ENCODE results near the gene CHAF1A. TPM values are rescaled to one million over a fixed set of nuclear protein-coding genes. Genes with fewer than 3 reads are reported as not detected.

The CHAF1A gene
- total and polyA plus RNA-seq, 2 experiments from 2014 or later, result 113 to 125 TPM

DNA sequence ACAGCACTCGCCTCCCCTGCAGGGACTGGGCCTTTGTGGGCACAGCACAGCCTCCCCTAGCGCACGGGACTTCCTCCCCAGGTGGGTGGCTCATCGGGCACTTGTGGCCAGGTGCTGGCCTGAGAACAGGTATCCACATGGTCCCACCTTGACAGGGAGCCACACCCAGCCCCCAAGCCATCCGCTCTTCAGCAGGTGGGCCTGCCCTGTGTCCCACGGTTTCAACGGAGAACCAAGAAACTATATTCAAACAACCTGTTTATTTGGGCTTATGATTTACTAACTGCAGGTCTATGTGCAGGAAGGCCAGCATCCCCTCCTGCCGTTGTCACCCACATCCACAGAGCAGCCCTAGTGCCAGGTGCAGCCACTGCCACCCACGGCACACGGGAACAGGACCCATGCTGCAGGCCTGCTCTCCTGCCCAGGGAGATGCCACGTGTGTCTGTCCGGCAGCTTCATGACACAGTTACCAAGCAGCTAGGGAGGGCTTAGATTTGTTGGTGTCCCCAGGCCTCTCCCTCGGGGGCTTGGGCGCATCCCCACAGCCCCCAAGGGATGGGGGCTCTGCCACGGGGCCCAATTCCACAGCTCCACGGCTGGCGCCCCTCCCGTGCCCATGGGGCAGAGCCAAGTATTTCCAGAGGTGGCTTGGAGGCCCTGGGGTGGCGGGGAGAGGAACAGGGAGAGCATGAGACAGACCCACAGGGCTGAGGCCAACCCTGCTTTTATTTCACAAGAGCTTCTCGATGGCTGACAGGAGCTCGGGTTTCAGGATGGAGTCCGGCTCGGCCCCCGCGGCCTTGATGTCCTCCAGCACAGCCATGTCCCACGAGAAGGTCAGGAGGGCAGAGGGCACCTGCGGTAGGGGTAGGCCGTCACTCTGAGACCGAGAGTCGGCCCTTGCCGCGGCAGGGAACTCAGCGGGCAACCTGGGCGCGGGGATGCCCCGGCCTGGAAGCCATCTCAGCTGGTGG, 42.6 kb downstream of the CHAF1A start:
- Histone ChIP-seq H3K4me2 (no peak overlapping the region), H3F3A (replicated peaks; ENCODE audit: low read depth) (peaks cover 24% of the 10 kb centered on the region; the same call in 1 of the 2 replicates), H3K9me2 (ENCODE audit: insufficient read depth) (no peaks in the 10 kb centered on the region), H3K36me3 (ENCODE audit: insufficient read depth) (peaks cover 5% of the 10 kb centered on the region), H2AFZ (no peak overlapping the region), H3K4me1 (ENCODE audit: insufficient read depth) (no peaks in the 10 kb centered on the region), H4K20me1 (replicated peaks; ENCODE audit: insufficient read depth) (peaks cover 24% of the 10 kb centered on the region), H3K27ac (ENCODE audit: low read depth) (peak overlapping the region; percentile 26; the same call in 1 of the 2 replicates), H3K79me2 (replicated peaks; ENCODE audit: insufficient read depth) (no peaks in the 10 kb centered on the region), H3K4me3 (no peak overlapping the region), H3K27me3 (ENCODE audit: insufficient read depth) (no peaks in the 10 kb centered on the region)
- H3K9me3 Mint-ChIP-seq, result no peaks in the 10 kb centered on the region; the same call in 1 of the 3 replicates
- peaks cover 13% of the 10 kb centered on the region; the same call in 2 of the 3 replicates for H3K4me1 Mint-ChIP-seq
- H3K27ac Mint-ChIP-seq, result no peak overlapping the region; the same call in 1 of the 2 replicates
- ATAC-seq (no peak), DNase-seq (ENCODE audit: low spot score) (no peak)
- H3K4me3 Mint-ChIP-seq, result peak overlapping the region; percentile 17; the same call in 1 of the 3 replicates
- no peak for TF ChIP-seq CTCF (conservative IDR thresholded peaks at IDR 0.05; ENCODE audit: low read depth in 2 of 2)
- no peak for TF ChIP-seq CREB1 (CRISPR knock-in tag; IDR thresholded peaks at IDR 0.05; ENCODE audit: low read depth)
- TF ChIP-seq, protein P1, sequence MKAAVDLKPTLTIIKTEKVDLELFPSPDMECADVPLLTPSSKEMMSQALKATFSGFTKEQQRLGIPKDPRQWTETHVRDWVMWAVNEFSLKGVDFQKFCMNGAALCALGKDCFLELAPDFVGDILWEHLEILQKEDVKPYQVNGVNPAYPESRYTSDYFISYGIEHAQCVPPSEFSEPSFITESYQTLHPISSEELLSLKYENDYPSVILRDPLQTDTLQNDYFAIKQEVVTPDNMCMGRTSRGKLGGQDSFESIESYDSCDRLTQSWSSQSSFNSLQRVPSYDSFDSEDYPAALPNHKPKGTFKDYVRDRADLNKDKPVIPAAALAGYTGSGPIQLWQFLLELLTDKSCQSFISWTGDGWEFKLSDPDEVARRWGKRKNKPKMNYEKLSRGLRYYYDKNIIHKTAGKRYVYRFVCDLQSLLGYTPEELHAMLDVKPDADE (IDR thresholded peaks at IDR 0.05), result no peak
- peak; percentile 44 for TF ChIP-seq POLR2AphosphoS5 (IDR thresholded peaks at IDR 0.05; ENCODE audit: low read depth)
- TF ChIP-seq, protein P2, sequence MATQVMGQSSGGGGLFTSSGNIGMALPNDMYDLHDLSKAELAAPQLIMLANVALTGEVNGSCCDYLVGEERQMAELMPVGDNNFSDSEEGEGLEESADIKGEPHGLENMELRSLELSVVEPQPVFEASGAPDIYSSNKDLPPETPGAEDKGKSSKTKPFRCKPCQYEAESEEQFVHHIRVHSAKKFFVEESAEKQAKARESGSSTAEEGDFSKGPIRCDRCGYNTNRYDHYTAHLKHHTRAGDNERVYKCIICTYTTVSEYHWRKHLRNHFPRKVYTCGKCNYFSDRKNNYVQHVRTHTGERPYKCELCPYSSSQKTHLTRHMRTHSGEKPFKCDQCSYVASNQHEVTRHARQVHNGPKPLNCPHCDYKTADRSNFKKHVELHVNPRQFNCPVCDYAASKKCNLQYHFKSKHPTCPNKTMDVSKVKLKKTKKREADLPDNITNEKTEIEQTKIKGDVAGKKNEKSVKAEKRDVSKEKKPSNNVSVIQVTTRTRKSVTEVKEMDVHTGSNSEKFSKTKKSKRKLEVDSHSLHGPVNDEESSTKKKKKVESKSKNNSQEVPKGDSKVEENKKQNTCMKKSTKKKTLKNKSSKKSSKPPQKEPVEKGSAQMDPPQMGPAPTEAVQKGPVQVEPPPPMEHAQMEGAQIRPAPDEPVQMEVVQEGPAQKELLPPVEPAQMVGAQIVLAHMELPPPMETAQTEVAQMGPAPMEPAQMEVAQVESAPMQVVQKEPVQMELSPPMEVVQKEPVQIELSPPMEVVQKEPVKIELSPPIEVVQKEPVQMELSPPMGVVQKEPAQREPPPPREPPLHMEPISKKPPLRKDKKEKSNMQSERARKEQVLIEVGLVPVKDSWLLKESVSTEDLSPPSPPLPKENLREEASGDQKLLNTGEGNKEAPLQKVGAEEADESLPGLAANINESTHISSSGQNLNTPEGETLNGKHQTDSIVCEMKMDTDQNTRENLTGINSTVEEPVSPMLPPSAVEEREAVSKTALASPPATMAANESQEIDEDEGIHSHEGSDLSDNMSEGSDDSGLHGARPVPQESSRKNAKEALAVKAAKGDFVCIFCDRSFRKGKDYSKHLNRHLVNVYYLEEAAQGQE (IDR thresholded peaks at IDR 0.05; ENCODE audit: unreplicated experiment), result no peak
- no peak for TF ChIP-seq EZH2 (IDR thresholded peaks at IDR 0.05; ENCODE audit: low read depth, unreplicated experiment)
- TF ChIP-seq EZH2phosphoT487 (IDR thresholded peaks at IDR 0.05; ENCODE audit: unreplicated experiment), result no peak
- peaks cover 53% of the 10 kb centered on the region for H3K36me3 Mint-ChIP-seq (ENCODE audit: low read depth)
- H3K27me3 Mint-ChIP-seq (ENCODE audit: insufficient read depth, low read depth, poor library complexity), result peaks cover 46% of the 10 kb centered on the region

All from GM23338 (cell line).